ENCODE data around the gene LGR4.

The LGR4 gene

DNA sequence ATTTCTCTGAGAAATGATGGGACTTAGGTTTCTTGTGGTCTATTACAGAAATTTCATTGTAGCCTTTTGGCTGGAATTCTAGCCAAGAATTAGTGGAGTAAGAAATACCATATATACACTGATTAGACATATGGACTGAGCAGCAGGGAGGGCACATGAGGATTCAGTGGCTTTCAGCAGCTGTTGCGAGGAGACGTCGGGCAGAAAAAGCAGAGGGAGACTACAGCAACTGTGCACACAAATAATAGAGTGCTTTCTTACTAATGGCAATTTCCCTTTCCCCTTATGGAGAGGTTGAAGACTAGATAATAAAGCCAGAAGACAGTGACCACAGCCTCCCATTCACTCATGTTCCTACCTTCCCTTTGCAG is 74.2 kb downstream of the LGR4 start:
- DNase-seq = no peak

DNA sequence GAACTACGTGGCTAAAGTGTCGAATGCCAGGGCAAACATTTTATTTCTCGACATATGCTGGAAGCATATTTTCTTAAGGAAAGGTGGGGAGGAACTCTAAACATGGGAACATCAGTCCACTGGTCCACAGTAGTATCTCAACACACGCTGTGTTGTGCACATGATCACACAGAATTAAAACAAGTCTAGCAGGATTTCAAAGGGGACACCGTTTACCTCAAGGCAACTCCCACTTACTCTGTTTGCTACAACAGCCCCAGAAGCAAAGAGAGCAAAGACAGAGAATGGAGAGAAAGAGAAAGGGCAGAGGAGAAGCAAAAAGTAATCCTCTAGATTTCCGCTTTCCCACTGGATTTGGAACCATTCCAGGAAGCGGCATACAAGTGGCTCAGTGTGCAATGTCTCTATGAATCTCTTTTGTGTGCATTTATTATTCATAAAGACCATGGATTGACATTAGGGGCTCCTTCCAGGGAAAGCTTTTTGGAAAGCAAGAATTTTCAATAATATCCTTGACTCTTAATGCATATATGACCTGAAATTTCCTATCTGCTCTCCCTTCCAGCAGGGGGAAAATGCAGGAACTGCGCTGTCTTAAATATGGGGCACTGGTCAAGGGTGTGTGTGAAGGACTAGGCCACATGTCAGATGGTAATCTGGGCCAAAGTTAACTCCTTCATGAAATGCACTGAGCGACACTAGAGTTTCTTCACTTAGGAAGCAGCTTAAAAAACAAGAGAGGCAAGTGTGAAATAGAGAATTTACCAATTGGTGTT is 74.8 kb downstream of the LGR4 start:
- DNase-seq = no peak

DNA sequence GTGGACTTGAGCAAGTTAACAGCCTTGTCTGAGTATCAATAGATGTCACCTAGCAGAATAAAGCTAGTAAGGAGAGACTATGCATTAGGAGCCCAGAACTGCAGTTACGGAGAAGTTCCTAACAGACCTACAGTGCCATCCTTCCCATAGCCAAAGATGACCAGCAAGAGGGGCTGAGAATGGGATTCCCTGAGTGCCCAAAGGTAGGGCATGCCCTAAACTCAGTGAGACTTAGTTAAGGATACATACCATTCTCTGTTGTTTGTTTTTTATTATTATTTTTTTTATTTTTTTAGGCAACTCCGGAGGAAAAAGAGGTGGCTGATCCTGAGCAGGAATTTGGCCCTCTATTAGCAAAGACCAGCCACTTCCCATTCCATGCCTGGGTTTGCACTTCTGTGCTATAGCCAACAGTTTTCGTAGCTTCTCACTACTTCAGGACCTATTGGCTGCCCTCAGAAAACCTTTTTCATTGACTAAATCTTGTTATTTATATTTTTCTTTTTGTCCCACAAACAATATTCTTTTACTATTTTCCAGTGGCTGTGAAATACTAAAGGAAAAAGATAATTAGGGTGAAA is 76.2 kb downstream of the LGR4 start:
- DNase-seq = no peak

DNA sequence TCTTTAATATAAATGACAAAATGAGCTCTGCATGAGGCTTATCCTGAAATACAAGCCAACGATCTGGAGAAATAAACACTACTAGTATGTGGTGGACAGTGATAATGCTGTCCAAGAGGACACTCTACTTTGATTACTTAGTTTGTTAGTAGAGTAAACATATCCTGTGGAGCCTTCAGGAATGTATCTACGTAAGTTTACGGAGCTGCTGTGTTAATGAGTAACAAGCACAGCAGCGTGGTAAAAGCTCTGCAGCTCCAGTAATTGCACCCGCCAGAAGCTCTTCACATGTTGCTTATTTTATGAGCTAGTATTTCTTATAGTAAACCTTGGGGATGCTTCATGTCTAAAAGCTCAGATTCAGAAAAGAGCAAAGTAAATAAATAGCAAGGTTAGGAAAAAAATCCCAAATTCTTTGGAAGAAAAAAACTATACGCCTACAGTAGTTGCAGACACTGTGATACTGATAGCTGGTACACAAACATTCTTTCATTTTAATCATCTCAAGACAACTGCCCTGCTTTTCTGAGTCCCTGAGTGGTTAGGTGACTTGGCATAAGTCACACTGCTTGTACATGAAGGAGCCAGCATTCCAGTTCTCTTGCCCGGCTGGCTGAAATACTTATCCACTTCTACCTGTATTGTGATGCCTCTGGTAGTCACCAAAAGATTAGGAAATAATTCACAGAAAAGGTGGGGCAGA is 76.9 kb downstream of the LGR4 start:
- no peak for DNase-seq

GRCh38 chr11:27394781-27395228 is 77.8 kb downstream of the LGR4 start:
- DNase-seq = no peak

GRCh38 chr11:27392278-27393114 is 80.1 kb downstream of the LGR4 start:
- DNase-seq = no peak

GRCh38 chr11:27391331-27392015 is 81.1 kb downstream of the LGR4 start:
- no peak for DNase-seq

DNA sequence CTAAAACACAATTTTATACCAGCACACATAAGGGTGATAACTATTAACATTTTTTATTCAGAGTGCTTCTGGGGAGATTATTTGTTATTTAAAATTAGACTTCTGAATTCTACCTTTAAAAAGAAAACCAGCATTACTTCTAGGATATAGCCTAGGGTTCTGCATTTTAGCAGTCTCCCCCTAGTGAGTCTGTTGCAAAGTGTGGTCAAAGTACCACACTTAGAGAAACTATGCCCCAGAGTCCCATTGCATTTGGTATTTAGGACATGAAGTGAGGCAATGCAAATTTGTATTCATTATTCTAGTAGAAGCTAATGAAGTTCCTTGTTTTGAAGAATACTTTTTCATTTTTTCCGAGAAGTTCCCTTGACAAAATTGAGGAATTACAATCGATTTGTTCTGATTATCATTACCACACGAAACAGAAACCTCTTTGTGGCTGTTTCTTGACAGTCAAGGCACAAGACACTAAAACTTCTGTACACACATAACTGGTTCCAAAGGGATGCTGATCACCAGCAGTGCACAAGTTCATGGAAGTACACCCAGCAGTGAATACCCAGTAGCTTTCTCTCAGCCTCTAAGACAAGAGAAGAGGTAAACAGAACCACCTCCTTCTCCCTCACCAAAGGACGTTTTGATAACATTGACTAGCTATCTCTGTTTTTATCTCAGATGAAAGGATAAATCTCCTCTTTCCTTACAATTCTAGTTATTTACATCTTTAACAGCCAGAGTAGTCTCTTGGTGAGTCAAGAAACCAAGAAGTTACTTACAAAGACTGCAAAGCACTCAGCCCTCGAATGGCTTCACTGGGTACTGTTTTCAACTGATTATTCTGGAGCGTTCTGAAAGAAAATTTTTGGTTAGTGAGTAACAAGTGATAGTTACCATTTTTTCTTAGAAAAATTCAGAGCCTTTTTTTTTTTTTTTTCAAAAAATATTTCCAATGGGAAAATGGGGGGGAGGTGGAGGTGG is 82.0 kb downstream of the LGR4 start:
- no peak for DNase-seq

DNA sequence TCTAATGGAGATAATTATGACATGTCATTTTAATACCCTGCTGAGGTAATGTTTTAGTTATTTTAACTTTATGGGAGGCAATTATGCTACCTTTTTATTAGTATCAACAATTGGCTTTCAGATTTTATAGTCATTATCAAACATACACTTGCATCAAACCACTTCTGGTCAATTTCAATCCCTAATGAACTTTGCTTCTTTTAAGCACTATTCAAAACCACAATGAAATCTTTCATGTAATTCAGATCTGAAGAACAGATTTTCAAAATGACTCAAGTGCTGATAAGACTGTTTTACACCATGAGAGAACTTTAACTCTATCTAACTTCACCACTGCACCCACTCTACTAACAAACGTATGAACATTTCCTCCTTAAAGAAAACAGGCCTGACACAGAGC is 83.7 kb downstream of the LGR4 start:
- DNase-seq = no peak

- no peak for DNase-seq
These were observed 84.6 kb downstream of the LGR4 start for GRCh38 chr11:27388001-27388400.

DNA sequence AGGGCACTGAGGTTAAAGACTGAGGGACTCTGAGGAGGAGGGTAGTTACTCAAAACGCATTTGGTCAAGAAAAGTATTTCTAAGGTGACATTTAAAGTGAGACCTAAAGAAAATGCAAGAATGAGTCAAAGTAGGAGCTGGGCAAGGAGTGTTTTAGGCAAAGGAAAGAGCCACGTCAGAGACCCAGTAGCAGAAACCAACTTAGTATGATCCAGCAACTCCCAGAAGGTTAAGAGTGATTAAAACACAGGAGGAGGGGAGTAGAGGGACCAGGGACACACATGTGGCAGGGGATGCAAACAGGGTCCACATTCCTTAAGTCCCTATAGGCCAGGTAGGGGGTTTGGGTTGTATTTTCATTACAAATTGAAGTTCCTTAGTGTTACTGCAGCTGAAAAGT is 85.2 kb downstream of the LGR4 start:
- no peak for DNase-seq

DNA sequence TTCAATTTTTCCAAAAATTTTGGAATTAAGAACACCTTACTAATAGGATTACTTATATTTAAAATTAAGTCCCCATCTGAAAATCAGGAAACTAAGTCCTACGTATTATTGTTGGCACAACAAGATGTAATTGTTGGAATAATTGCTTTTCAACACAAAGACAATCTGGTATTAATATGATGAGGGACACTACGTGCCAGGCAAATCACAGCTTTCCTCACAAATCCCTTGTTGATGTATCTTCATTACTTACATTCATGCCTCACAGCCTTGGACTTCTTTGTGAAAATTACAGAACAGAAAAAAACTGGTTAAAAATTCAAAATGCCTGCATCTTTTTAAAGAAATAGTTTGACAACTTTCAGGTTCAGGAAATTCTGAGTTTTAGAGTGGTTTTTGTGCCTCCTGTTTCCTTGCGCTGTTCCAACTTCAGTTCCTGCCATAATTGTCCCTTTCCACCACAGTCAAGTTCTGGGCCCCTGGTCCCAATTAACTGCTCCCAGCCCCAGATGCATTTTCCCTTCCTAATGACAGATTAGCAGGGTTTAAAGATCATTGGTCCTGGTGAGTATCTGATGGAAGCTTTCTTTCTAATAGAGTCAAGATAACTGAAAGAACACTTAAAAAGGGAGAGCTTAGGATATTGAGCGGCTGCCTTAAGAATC is 86.3 kb downstream of the LGR4 start:
- no peak for DNase-seq

DNA sequence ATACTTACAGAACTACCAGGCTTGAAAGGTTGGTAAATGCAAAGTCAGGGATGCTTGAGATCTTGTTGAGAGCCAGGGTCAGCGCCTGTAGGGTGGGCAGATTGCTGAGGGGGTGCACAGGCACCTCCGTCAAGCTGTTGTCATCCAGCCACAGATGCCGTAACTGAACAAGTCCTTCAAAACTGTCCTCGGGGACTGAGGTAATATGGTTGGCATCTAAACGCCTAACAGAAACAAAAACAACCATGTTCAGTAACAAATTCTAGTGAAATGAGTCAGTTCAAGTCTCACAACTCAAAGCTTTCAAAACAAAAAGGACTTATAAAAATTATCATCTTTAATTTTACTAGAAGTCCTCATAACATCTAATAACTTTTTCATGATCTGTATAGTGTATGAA is 87.3 kb downstream of the LGR4 start:
- DNase-seq = no peak

DNA sequence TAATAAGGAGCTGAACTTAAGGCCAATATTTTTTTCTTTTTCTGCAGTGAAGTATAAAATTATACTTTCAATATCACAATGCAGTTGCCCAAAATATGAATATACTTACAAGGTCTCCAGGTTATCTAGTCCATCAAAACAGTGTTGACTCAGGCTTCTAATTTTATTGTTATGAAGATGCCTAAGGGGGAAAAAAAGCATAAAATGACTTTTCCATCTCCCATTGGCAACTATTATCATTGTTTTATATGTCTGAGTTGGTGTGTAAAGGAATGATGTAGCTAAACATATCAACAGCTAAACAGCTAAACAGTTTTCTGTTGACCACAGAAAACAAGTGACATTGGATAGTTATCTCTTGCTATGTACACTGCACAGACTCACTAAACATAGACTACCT is 88.4 kb downstream of the LGR4 start:
- DNase-seq = no peak

GRCh38 chr11:27383645-27384044 is 88.9 kb downstream of the LGR4 start:
- DNase-seq = no peak

- no peak for DNase-seq
These were observed 91.3 kb downstream of the LGR4 start for GRCh38 chr11:27381238-27381666.

GRCh38 chr11:27380771-27381170 is 91.8 kb downstream of the LGR4 start:
- DNase-seq = no peak

- no peak for DNase-seq
These were observed 93.1 kb downstream of the LGR4 start for GRCh38 chr11:27379449-27379848.

DNA sequence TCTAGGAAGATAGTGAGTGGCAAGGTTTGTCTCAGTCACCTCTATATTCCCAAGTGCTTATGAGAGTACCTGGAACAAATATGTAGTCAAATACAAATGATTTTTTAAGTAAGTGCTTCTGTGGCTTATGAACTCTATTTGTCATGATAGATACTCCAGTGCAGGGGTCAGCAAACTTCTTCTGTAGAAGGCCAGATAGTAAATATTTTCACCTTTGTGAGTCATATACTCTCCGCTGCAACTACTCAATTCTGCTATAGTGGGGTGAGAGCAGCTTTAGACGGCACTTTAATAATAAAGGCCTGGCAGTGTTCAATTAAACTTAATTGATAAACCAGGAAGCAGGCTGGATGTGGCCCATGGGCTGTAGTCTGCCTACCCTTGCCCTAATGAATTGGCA is 97.2 kb downstream of the LGR4 start:
- no peak for DNase-seq

DNA sequence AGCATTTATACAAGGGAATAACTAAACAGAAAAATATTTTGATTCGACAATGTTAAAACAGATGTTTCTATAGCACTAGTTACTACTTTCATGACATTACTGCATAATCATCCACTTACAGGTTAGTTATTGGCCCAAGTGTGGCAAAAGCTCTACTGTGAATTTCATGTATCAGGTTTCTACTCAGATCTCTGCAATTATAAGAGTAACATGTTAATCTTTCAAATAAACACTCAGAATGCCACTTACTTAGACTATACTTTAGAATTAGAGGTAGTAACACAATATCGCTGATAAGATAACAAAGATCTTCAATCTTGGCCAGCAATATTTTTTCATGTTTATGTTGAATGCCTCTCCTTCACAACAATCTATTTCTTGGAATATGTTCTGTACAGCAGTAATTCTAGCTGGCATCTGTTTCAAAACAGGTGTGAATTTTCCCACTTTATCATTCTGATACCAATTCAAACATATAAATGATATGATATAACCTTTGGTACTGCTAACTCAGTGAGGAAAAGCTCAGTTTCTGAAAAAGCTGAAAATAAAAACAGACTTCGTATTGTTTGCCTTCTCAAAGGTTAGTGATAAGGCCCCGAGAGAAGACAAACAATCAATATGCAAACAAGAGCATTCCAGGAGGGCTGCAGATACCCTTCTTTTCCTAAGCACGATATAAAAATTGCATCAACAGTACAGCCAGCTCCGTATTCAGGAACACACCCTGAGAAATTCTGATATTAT is 98.6 kb downstream of the LGR4 start:
- no peak for DNase-seq
